Coronary artery (tissue), 2 donors: Measurements from ENCODE around the gene MAP1B.

Source experiments
- DNase-seq: peaks from one replicate; pipeline ENCODE4 v3.0.0-alpha.2; 2017; ENCODE audit warnings: low spot score
- H3K27ac ChIP-seq, 2 donors: fragments of 200-600 bp; sonication (generic); one replicate each; pipeline ENCODE4 v1.5.1; 2016 to 2019
- H3K4me3 ChIP-seq: fragments of 200-600 bp; sonication (generic); 2 replicates; pipeline ENCODE4 v1.5.1; 2016; ENCODE audit warnings: mild to moderate bottlenecking, moderate library complexity
- CTCF ChIP-seq: fragments of 200-600 bp; sonication (generic); IDR thresholded peaks from one replicate; pipeline ENCODE4 v1.5.1; 2019; ENCODE audit warnings: antibody characterized with exemption

MAP1B gene

GRCh38 chr5:72187388-72188075 is 80.3 kb downstream of the MAP1B start:
- Histone ChIP-seq H3K4me3 (no peak overlapping the region), H3K27ac (no peak overlapping the region)
- TF ChIP-seq CTCF = no peak
- no peak for DNase-seq

- TF ChIP-seq CTCF = no peak
- no peak overlapping the region for H3K27ac ChIP-seq
- no peak overlapping the region for H3K4me3 ChIP-seq
- DNase-seq = no peak
Observed at GRCh38 chr5:72188166-72188565, 80.9 kb downstream of the MAP1B start.

- DNase-seq = no peak
- no peak for TF ChIP-seq CTCF
- Histone ChIP-seq H3K4me3 (no peak overlapping the region), H3K27ac (no peak overlapping the region)
Observed at GRCh38 chr5:72189146-72189545, 81.9 kb downstream of the MAP1B start.

DNA sequence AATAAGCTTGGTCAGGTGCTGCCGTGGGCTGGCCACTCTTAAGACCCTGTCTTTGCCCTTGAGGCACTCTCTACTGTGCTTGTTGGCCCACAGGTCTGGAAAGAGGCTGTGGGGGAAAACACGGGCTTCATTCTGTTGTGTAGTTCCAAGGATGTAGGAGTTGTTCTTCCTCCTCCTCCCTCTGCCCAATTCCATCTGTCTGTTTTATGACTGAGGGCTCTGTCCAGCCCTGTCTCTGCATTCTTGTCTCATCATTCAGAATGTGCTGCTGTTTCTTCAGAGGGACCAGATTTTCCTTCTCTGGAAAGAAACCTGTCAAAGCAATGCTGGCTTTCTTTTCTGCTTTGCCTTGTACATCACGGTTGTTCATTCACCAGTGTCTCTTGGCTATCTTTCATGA is 84.1 kb downstream of the MAP1B start:
- Histone ChIP-seq H3K4me3 (no peak overlapping the region), H3K27ac (peak overlapping the region in 1 of 2 donors; percentile 54)
- DNase-seq = no peak
- no peak for TF ChIP-seq CTCF

GRCh38 chr5:72194846-72195245 is 87.6 kb downstream of the MAP1B start:
- DNase-seq = no peak
- H3K27ac ChIP-seq = no peak overlapping the region
- TF ChIP-seq CTCF = no peak
- no peak overlapping the region for H3K4me3 ChIP-seq

- no peak overlapping the region for H3K27ac ChIP-seq
- no peak for TF ChIP-seq CTCF
- no peak for DNase-seq
Observed at GRCh38 chr5:72195581-72195980, 88.3 kb downstream of the MAP1B start.

DNA sequence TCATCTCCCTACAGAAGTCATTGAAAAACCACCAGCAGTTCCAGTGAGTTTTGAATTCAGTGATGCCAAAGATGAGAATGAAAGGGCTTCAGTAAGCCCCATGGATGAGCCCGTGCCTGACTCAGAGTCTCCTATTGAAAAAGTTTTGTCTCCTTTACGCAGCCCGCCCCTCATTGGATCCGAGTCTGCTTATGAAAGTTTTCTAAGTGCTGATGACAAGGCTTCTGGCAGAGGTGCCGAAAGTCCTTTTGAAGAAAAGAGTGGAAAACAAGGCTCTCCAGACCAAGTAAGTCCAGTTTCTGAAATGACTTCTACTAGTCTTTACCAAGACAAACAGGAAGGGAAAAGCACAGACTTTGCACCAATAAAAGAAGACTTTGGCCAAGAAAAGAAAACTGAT is 90.1 kb downstream of the MAP1B start:
- peak overlapping the region in 1 of 2 donors; percentile 31 for H3K27ac ChIP-seq
- no peak for TF ChIP-seq CTCF

More at GRCh38 chr5:72195581-72195980, 88.3 kb downstream of the MAP1B start:
- no peak overlapping the region for H3K4me3 ChIP-seq

More for the DNA sequence above, 90.1 kb downstream of the MAP1B start:
- H3K4me3 ChIP-seq = no peak overlapping the region
- DNase-seq = no peak
